NCI-H69 (cell line): ENCODE results near the gene GIGYF1.
"Not testable (repeated sequence)": the region's sequence is repeated elsewhere in the genome, so short reads cannot be mapped to it uniquely, and the experiment has no call there.

Experiments used
- DNase-seq: peaks from one replicate; lab custom pipeline; 2025; lab: John Stamatoyannopoulos, UW

GIGYF1 gene

DNA sequence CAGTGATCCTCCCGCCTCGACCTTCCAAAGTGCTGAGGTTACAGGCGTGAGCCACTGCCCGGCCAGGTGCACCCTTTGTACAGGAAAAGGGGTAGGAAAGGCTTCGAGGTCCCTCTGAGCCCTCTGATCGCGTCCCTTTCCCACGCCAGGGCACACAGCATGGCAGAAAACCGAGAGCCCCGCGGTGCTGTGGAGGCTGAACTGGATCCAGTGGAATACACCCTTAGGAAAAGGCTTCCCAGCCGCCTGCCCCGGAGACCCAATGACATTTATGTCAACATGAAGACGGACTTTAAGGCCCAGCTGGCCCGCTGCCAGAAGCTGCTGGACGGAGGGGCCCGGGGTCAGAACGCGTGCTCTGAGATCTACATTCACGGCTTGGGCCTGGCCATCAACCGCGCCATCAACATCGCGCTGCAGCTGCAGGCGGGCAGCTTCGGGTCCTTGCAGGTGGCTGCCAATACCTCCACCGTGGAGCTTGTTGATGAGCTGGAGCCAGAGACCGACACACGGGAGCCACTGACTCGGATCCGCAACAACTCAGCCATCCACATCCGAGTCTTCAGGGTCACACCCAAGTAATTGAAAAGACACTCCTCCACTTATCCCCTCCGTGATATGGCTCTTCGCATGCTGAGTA is 12.7 kb upstream of the GIGYF1 start:
- peak; percentile 39 for DNase-seq

DNA sequence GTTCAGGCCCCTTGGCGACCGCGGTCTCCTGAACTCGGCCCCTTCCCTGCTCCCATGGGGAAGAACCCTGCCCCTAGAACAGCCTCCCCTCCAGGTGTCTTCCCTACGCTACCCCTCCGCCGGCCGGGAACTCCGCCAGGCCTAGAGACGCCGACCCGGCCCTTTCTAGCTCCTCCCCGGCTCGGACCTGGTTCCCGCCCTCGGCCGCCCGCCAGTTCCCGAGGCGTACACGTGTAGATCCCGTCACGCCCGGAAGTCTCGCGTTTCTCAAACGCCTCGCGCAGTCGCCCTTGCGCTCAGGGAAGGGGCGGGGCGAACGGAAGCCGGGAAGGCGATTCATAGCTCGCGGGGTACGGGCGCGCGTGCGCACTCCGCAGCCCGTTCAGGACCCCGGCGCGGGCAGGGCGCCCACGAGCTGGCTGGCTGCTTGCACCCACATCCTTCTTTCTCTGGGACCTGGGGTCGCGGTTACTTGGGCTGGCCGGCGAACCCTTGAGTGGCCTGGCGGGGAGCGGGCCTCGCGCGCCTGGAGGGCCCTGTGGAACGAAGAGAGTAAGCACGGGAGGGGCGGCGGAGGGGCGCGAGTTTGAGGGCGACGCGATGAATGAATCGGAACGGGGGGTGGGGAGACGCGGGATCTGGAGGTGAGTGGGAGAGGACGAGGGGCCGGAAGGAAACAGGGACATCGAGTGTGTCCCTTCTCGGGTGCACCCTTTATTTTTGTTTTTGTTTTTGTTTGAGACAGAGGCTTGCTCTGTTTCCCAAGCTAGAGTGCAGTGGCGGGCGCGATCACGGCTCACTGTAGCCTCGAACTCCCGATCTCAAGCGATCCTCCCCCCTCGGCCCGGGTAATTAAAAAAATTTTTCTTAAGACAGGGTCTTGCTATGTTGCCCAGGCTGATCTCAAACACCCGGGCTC is 12.0 kb upstream of the GIGYF1 start, which contains the start of gene POP7:
Gene POP7, plus strand, starts transcription at position 369 of the 919 bp plus-strand sequence. CDS start 710 bp downstream, outside the sequence.
- peak; percentile 100 for DNase-seq

DNA sequence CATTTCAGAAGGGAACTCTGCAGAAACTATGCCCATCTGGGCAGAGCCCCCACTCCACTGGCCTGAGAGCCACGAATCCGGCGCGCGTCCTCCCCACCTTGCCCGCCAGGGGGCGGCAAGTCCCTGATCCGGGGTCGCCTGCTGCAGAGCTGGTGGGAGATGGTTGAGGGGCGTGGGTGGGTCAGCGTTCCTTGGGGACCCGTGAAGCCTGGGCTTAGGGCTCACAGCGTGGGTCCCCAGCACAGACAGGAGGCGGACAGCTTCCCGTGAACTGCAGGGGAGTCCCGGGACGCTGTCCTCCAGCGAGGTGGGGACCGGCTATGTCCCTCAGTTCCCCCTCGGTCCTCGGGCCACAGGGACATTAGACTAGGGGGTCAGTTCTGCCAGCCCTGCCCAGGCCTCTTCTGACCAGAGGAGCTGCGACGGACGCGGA is 11.3 kb upstream of the GIGYF1 start:
- peak; percentile 83 for DNase-seq

DNA sequence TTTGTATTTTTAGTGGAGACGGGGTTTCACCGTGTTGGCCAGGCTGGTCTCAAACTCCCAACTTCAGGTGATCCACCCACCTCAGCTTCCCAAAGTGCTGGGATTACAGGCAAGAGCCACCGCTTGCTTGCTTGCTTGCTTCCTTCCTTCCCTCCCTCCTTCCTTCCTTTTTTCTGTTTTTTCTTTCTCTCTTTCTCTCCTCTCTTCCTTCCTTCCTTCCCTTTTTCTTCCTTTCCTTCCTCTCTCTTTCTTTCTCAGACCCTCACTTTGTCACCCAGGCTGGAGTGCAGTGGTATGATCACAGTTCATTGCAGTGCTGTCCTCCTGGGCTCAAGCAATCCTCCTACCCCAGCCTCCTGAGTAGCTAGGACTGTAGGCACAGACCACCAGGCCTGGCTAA is 7.0 kb upstream of the GIGYF1 start:
- DNase-seq, result not testable (repeated sequence)

DNA sequence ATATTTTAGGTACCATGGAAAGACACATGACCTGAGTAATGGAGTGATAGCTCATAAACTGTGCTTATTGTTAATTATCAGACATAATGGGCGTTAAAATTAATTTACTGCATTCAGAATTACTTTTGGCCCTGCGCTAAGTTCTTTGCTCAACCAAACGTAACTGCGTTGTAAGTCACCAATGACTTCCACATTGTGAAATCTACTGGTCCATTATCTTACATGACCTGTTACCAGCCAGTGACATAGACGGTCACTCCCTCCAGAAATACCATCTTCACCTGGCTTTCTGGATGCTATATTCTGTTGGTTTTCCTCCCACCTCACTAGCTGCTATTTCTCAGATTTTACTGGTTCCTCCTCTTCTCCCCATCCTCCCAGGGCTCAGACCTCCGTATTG is 5.0 kb upstream of the GIGYF1 start:
- DNase-seq, result no peak

DNA sequence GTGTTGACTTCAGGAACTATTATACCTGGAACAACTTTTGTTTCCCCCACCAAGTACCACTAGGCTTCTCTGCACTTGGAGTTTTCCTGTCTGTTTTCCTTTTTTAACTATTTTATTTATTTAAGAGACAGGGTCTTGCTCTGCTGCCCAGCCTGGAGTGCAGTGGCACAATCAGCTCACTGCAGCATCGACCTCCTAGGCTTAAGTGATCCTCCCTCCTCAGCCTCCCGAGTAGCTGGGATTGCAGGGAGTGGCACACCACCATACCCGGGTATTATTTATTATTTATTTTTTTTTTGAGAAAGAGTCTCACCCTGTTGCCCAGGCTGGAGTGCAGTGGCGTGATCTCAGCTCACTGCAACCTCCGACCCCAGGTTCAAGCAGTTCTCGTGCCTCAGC is 2.1 kb upstream of the GIGYF1 start:
- no peak for DNase-seq

DNA sequence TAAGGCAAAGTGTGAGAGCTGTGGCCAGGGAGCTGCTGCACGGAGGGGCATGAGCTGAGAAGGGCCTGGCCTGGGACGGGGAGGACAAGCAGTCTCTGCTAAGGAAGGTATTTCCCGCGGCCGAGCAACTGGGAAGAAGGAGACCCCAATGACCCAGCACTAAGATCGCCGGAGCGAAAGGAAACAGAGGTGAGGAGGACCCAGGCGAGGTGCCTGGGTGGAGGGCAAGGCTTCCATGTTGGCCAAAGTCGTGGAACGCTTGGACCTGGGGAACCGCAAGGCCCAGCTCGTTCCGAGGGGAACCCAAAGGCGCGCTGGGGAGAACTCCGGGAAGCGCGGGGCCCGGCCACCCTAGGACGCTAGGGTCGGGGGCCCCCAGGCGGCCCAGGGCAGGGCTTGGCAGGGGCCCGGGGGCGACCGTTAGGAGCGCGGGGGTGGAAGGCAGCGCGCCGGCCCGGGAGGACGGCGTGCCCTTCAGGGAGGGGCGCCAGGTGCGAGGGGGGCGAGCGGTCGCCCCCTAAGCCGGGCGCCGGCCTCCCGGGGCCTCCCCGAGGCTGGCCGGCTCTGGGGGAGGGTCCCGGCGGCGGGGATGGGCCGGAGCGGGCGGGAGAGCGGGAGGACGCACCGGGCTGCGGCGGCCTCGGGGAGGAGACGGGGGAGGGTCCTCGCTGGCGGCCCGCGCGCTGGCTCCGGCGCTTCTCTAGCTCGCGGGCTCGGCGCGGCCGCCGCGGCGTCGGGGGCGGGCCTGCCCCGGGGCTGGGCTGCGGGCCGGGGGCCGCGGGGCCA is 545 bp downstream of the GIGYF1 start:
- peak; percentile 50 for DNase-seq

DNA sequence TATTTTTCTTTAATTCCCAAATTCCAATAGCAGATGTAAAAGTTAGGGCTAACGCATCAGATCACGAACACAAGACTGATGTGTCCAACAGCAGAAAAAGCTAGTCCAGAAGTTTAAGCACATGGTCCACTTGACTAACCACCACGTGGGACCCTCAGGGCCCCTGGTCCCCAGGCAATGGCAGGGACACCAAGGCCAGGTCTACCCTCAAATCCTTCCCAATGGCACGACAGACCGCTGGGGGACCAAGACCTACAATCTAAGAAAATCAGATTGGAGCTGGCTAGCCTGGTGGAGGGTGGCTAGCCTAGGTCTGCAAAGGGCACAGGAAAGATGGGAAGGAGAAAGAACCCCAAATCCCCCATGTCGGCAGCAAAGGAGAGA is 1.5 kb downstream of the GIGYF1 start:
- no peak for DNase-seq

DNA sequence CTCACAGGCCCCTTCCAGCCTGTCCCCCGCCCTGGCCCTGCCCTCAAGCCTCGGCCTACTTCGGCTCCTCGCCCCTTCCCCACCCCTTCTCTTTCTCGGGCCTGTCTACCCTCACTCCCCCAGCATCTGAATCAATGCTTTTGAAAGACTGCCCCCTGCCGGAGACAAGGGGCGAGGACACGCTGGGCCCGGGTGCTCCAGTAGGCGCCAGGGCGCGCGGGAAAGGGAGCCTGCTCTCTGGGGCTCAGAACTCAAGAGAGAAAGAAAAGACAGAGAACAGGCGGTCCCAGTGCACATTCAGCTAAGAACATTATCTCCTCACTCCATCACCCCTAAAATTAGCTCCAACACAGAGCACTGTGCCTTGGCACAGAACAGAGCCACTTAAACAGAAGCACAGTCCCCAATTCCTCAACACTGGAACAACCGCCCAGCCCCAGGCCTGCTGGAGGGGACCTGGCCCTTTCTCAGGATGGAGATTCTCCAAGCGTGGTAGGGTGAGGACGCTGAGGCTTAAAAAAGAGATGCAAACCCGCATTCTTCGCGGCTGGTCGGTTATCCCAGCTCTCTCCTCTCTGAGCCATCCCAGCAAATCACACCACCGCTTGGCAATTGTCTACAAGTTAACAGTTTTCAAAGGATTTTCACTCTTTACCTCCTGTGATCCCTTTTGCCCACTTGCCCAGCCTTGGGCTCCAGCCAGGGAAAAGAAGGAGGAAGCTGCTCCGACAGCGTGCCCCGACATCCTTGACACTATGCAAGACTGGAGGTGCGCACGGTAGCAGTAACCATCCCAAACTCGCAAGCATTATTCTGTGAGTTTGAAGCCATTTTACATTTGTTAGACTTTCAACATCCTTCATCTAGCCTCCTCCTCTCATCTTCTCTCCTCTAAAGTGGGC is 2.1 kb downstream of the GIGYF1 start:
- DNase-seq, result peak; percentile 75

DNA sequence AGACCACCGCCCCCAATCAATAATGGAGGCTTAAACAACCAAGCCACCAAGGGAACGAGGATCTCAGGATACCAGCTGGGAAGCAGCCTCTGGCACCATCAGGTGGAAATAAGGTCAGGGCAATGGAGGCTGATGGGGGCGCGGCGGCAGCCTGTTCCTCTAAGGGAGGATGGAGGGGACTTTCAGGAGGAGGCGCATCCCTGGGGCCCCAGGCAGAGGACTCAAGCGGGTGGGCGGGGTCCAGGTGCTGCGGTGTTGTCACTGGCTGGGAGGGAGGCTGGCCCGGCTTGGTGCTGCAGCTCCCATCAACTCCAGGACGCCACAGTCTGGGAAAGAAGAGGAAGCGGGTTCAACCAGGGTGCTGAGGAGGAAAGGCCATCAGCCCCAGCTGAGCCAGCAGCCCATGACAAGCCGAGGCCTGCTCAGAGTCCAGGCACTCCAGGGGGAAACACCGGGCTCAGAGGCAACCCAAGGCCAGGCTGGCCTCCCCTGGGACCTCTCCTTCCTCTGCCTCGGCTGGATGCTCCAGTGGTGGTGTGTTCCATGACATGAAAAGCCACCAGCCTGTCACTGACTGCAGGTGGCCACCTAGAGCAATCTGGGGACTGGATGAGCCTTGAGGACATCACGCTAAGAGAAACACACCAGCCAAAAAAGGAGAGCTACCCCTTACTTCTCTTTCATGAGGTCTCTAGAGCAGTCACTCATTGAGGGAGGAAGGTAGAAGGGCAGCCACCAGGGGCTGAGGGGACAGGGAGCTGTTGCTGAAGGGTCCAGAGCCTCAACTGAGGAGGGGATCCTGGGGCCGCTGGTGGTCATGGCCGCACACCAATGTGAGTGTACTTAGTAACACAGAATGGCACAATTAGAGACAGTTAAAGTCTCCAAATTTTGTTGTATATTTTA is 4.6 kb downstream of the GIGYF1 start:
- no peak for DNase-seq

DNA sequence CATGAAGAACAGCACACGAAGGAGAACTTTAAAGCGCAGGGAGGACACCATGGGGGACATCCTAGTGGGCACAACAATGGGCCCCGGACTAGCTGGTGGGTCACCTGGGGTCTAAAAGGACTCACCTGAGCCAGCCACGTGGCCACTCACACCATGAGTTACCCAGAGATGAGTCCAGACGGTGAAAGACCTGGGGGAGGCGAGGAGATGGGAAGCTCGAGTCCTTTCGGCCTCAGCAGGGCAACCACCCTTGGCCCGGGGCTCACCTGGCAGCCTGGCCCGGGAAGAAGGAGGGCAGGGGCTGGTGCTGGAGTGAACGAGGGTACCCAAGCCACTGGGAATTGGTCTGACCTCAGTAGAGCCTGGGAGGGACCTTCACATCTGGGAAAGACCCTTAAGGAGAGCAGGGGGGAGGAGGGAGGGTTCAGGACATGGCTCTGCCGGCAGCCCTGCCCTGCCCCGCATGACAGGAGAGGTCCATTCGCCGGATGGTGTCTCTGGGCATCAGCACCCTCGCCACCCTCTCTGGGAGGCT is 5.7 kb downstream of the GIGYF1 start:
- DNase-seq, result no peak

DNA sequence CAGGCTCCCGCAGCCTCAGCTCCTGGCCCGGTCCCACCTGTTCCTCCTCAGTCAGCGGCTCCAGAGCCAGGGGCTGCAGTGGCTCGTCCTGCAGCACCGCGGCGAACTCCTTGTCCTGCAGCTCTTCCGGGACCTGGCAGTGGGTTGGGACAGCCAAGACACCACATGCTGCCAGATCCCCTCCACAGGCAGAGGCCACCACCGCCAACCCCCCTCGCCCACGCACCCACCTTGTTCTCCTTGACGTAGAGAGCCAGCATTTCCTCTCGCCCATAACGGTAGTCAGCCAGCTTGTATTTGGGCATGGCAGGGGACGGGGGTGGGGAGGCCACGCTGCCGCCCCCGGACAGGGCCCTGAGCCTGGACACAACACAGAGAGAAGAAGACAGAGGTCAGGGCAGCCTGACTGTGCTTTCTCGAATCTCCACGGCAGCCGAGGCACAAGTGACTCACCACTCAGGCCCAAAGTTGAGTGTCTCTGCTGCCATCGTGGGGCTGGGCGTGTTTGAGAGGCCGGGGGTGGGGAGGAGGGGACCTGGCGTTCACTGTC is 6.2 kb downstream of the GIGYF1 start:
- no peak for DNase-seq

DNA sequence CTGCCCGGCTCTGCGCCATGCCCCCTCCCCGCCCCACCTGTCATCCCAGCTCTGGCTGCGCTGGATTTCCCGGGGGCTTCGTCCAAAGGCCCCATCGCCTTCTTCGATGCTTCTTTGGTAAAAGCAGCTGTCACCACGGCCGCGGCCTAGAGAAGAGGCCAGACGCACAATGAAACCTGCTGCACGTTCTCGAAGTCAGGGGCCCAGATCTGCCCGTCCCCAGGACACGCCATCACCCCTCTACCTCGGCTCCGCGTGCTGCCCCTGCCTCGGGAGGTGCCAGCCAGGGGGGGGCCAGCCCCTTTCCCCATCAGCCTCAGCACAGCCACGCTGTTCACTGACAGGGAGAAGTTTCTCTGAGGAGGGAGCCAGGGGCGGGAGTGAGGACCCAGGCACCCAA is 6.8 kb downstream of the GIGYF1 start:
- no peak for DNase-seq

DNA sequence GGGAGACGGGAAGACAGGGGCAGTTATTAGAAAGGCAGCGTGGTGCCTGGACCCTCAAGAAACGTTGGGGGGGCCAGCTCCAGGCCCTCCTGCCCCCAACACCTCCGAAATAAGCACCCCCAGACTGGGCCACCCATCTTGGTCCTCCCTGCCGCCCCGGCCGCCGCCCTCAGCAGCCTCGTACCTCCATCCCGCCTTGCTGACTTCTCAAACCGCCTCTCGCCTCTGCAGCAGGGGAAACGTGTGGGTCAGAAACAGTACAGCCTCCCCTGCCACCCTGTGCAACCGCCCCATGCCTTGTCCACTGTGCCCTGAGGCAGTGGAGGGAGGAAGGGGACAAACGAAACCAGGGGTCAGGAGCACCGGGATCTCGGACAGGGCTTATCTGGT is 7.2 kb downstream of the GIGYF1 start:
- DNase-seq, result no peak

DNA sequence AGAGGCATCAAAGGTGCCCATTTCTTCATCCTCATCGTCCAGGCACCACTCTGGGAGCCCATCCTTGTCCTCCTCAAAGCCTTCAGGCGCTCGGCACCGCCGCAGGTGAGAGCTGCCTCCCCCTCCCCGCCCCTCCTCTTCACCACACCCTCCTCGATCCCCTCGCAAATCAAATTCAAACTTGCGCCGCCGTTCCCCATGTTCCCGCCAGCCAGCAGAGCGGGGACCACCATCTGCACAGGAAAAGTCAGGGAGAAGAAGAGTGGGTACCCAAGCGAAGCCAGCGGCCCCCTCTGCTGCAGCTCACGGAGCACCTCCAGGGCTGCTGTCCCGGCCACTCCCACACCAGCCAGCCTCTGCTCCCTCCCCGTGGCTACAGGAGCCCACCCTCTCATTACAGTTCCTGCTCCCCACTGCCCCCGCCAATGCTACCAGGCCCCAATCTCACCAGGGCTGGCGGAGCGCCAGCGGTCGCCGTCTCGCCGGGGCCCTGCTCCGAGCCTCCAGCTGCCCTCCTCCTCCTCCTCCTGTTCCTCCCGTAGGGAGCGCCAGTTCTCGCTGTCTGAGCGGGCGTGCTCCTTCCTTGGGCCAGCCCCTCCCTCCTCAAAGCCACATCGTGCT is 7.7 kb downstream of the GIGYF1 start:
- DNase-seq, result no peak

DNA sequence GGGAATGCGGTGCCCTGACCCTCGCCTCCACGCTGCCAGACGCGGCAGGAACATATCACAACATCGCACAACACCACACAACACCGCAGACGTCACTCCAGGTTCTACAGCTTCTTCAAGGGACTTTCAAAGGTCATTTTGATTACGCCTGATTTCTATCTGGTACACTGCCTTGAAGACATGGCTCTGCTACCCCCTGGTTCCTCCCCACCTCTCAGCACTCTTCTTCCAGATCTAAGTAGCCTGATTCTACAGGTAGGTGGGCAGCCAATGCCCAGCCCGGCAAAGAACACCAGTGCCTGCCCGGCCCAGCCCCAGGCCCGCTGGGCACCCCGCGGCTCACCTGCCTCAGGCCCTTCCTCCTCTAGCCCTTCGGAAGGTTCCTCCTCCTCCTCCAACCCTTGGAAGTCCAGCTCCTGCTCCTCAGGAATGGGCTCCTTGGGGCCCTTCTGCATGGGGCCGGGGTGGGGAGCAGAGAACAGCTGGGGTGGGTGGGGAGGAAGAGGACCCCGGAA is 8.4 kb downstream of the GIGYF1 start:
- no peak for DNase-seq

DNA sequence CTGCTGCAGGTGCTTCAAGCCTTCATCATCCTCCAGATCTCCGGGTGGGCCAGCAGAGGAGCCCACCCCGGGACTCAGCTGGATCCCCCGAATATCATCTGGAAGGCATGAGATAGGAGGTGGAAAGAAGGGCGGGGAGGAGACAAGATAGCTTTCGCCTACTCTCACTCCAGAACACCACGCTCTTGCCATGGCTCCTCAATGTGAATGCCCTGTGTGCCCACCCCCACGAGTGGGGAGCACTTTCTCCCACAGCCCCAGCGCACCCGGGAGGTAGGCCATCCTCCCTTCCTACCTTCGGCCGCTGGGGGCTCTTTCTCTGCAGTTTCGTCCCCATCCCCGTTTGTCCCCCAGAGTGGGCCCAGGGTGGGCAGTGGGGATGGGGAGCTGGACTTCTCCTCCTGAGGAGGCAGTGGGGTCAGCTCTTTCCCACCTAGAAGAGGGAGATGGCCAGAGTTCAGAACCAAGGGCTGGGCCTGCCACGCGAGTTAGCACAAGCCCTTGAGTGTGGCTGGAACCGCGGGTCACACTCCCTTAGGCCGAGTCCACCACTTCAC is 8.9 kb downstream of the GIGYF1 start:
- DNase-seq, result no peak

DNA sequence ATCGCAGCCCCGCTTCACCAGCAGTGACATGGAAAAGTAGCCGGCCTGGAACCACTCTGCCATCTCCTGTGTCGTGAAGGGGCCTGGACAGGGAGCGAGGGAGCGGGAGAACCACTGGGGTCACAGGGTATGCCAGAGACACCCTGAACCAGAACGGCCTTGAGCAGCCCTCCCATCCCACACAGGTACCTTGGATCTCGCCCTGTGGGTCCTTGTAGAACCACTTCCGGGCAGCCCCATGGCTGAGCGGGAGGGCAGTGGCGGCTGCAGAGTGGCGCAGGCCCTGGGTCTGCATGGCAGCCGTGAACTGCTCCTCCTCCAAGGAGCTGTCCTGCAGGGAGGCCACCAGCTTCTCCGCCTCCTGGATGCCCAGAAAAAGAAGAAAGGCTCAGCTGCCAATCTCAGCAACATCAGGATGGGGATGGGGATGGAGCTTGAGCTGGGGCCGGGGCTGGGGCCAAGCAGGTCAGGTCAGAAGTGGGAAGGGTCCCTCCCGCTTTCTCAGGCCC is 9.5 kb downstream of the GIGYF1 start:
- no peak for DNase-seq
